Measurements from ENCODE around the gene AQP2.

AQP2 gene

GRCh38 chr12:49950273-49951251 lies at the start of gene AQP2:
AQP2 (plus strand) TSS chr12:49950737; CDS start chr12:49950831, 94 bp downstream.
- no peak for DNase-seq (ENCODE audit: low read depth in 1 of 2, low spot score in 1 of 2)

- no peak for DNase-seq (ENCODE audit: low read depth in 1 of 2, low spot score in 1 of 2)
Observed at GRCh38 chr12:49901026-49901425, 49.5 kb upstream of the AQP2 start.

DNA sequence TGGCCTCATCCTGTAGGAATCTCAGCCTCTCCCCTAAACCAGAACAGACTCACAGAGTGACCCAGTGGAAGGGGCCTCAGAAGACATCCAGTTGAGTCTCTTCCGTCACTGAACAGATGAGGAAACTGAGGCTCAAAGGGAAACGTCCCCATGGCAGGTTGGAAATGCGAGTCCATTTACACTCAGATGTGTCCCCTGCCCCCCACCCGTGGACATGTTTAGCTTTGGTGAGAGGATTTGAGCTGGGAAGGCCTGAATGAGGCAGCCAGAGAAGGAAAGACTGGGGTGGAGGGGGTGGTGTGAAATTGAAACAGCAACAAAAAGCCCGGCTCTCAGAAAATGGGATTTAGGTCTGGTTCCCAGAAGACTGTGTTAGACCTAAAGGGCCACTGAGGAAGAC lies 48.6 kb upstream of the AQP2 start:
- no peak for DNase-seq (ENCODE audit: low read depth in 1 of 2, low spot score in 1 of 2)

DNA sequence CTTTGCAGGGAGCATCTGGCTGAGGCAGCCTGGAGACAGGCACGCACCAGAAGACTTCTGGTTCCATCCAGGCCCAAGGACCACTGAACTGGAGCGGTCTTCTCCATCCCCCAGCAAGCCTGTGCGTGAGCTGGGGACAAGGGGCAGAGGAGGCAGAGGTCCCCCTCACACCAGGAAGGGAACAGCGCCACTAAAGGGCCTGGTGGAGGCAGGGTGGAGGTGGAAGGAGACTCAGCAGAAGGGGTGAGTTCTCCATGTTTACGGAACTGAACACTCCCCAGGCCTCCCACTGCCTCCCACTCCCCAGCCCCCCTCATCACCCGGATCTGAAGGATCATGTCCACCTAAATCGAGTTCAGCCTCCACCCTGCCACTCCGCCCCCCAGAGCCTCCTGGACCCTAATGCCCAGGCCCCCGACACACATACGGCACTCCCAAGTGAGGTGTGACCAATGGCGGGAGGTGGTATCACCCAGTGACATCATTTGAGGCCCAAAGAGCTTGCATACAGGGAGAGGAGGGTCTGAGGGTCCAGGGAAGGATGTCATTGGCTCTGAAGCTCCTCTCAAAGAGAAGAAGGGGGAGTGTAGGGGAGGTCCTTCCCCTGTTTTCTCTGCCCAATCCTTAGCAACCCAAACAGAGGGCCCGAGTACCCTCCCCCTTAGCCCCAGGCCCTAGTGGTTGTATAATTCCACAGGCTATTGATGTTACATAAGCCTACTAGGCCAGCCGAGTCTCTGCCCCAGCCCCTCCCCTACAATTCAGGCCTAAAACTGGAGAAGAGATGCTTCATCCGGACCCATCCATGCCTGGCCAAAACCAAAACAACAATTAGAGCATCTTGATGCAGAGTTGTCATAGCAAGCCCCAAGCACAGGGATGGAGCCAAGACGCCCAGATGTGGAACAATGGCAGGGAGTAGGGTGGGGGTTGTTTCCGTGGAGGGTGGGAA lies 47.9 kb upstream of the AQP2 start:
- DNase-seq (ENCODE audit: low read depth in 1 of 2, low spot score in 1 of 2) = no peak

DNA sequence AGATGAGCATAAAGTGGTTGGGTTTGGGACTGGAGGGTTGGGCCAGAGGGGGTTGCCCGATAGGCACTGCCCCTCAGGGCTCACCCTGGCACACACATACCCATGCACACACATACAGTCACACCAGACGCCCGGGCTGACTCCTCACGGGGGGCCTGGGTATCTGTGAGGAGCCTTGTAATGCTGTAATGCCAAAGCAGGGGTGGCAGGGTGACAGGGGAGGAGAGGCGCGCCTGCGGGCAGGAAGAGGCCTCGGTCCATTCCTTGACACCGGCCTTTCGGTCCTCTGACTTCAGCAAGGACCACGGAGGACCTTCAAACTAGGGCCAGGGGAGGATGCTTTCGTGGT lies 47.2 kb upstream of the AQP2 start:
- no peak for DNase-seq (ENCODE audit: low read depth in 1 of 2, low spot score in 1 of 2)

DNA sequence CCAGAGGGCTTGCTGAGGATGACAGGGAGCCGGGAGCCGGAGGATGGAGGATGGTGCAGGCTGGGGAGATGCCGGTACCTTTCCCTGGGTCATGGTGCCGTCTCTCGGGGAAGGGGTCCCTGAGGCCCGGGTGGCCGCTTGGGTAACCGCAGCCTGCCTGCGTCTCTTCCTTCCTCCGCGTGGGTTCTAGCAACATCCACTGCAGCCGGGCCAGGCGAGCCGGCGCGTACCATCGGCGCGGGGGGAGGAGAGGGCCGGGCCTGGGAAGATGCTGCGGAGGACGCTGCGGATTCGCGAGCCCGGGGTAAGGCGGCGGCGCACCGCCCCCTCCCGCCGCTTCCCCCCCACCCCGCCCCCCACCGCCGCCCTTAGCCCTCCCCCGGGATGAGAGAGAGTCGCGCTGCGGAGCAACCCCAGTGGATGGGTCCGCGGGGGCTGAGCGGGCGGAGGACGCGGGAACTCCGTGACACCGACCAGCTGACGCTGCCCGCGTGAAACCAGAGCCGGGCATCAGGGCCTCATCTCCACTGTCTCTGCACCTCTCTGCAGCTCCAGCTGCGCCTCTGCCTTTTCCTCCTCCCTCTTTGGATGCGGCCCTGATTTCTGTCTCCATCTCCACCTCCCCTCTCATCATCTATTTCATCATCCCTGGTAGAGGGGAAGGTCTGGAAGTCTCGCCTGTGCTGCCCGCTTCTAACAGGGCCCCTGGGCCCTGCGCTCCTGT lies 46.7 kb upstream of the AQP2 start, which contains the start of gene FAIM2:
Gene FAIM2 (minus strand): TSS at position 201 of the 724 bp plus-strand sequence. CDS start 108 bp downstream, at position 93.
- DNase-seq (ENCODE audit: low read depth in 1 of 2, low spot score in 1 of 2) = peak in 1 of 2 donors; percentile 20

DNA sequence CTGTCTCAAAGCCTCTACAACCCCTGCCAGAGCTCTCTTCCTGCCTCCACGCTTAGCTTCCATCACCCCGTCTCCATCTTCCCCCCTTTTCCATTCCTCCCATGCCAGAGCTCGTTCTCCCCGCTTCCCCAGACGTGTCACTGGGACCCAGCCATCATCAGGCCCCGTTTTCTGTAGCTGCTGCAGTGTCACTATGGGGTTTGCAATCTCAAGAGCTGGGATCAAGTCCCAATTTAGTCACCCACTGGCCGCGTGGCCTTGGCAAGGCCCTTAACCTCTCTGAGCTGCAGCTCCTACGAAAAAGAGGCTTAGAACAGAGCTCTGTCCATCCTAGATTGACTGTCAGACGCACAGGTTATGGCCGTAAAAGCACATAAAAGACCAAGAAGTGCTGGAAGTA lies 45.9 kb upstream of the AQP2 start:
- DNase-seq (ENCODE audit: low read depth in 1 of 2, low spot score in 1 of 2) = no peak

- no peak for DNase-seq (ENCODE audit: low read depth in 1 of 2, low spot score in 1 of 2)
Observed at GRCh38 chr12:49905718-49906314, 44.7 kb upstream of the AQP2 start.

- DNase-seq (ENCODE audit: low read depth in 1 of 2, low spot score in 1 of 2) = no peak
Observed at GRCh38 chr12:49907352-49907751, 43.2 kb upstream of the AQP2 start.

DNA sequence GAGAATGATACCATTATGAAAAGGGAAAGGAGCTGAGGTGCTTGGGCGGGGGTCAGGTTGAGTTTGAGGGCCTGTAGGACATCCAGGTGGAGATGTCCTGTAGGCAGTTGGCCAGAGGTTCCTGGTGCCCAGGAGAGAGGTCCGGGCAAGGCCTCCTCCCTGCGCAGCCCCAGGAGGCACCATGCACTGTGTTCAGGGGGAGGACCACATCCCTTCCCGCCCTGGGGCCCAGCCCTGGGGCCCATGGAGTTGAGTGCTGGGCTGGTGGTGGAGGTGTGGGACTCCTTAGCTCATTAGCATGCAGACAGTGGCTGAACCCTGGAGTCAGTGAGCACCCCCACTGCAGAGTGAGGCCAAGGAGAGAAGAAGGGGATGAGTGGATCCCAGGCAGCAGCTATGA lies 41.2 kb upstream of the AQP2 start:
- DNase-seq (ENCODE audit: low read depth in 1 of 2, low spot score in 1 of 2) = no peak

DNA sequence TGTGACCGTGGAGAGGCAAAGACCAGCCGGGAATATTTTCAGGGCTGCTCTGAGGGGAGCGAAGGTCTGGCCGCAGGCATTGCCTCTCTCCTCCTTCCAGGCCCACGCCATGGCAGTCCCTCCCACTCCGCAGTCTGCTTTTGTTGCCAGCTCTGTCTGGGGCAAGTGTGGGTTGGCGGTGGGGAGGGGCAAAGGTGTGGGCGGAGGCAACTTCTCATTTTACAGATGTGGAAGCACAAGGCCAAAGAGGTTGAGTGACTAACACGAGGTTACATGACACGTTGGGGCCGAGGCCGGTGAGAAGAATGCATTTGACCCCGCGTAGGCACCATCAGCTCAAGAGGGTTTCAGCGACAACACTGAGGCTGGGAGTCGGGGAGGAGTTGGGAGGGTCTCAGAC lies 40.7 kb upstream of the AQP2 start:
- no peak for DNase-seq (ENCODE audit: low read depth in 1 of 2, low spot score in 1 of 2)

GRCh38 chr12:49910331-49911212 lies 40.0 kb upstream of the AQP2 start:
- no peak for DNase-seq (ENCODE audit: low read depth in 1 of 2, low spot score in 1 of 2)

- no peak for DNase-seq (ENCODE audit: low read depth in 1 of 2, low spot score in 1 of 2)
Observed at GRCh38 chr12:49911213-49911605, 39.3 kb upstream of the AQP2 start.

- no peak for DNase-seq (ENCODE audit: low read depth in 1 of 2, low spot score in 1 of 2)
Observed at GRCh38 chr12:49912345-49913255, 37.9 kb upstream of the AQP2 start.

- no peak for DNase-seq (ENCODE audit: low read depth in 1 of 2, low spot score in 1 of 2)
Observed at GRCh38 chr12:49916129-49916919, 34.2 kb upstream of the AQP2 start.

- DNase-seq (ENCODE audit: low read depth in 1 of 2, low spot score in 1 of 2) = no peak
Observed at GRCh38 chr12:49917166-49917787, 33.3 kb upstream of the AQP2 start.

GRCh38 chr12:49917788-49918173 lies 32.8 kb upstream of the AQP2 start:
- DNase-seq (ENCODE audit: low read depth in 1 of 2, low spot score in 1 of 2) = no peak
